Left ventricle myocardium inferior (tissue), 1 donor: ENCODE data around the gene TYK2. TPM values are rescaled to one million over a fixed set of nuclear protein-coding genes. Genes with fewer than 3 reads are reported as not detected.
A peak's percentile ranks its signal among the peaks of the same experiment; 100 is the strongest.

Source experiments
- DNase-seq: peaks from one replicate; pipeline ENCODE4 v3.0.0-alpha.2; 2020
- H3K27ac ChIP-seq: fragments of 200-600 bp; replicated peaks from 2 replicates; pipeline ENCODE4 v1.8.0; 2021
- H3K27me3 ChIP-seq: fragments of 200-600 bp; 2 replicates; pipeline ENCODE4 v1.8.0; 2021; ENCODE audit warnings: low read depth
- H3K36me3 ChIP-seq: fragments of 200-600 bp; 2 replicates; pipeline ENCODE4 v1.8.0; 2021
- H3K4me1 ChIP-seq: fragments of 200-600 bp; 2 replicates; pipeline ENCODE4 v1.8.0; 2021
- H3K4me3 ChIP-seq: fragments of 200-600 bp; 2 replicates; pipeline ENCODE4 v1.8.0; 2021; ENCODE audit warnings: mild to moderate bottlenecking, moderate library complexity
- H3K9me3 ChIP-seq: fragments of 200-600 bp; replicated peaks from 2 replicates; pipeline ENCODE4 v1.8.0; 2021
- intact Hi-C: fragments of 100-400 bp; cut with micrococcal nuclease; formaldehyde crosslinking; loops from one replicate; pipeline ENCODE4 v1.11.0; 2022
- total RNA-seq: library from RNA; stranded (reverse); fragmentation: NEBNext Ultra II Directional; extraction: Animal tissue kit (Norgen Biotek cat#: 25700); gene quantifications from one replicate; pipeline ENCODE4 v1.2.1, GENCODE V29; 2021
- TF ChIP-seq, protein P1 (sequence below): fragments of 200-600 bp; IDR thresholded peaks from 2 replicates; pipeline ENCODE4 v1.8.0; 2021; ENCODE audit warnings: antibody characterized with exemption, mild to moderate bottlenecking, borderline replicate concordance
- donor health status: DM: no; HTN: yes; CAD: no; lungs with severe emphysema.

Gene TYK2
- total RNA-seq, 1 donor from 2014 or later = 55.1 TPM

DNA sequence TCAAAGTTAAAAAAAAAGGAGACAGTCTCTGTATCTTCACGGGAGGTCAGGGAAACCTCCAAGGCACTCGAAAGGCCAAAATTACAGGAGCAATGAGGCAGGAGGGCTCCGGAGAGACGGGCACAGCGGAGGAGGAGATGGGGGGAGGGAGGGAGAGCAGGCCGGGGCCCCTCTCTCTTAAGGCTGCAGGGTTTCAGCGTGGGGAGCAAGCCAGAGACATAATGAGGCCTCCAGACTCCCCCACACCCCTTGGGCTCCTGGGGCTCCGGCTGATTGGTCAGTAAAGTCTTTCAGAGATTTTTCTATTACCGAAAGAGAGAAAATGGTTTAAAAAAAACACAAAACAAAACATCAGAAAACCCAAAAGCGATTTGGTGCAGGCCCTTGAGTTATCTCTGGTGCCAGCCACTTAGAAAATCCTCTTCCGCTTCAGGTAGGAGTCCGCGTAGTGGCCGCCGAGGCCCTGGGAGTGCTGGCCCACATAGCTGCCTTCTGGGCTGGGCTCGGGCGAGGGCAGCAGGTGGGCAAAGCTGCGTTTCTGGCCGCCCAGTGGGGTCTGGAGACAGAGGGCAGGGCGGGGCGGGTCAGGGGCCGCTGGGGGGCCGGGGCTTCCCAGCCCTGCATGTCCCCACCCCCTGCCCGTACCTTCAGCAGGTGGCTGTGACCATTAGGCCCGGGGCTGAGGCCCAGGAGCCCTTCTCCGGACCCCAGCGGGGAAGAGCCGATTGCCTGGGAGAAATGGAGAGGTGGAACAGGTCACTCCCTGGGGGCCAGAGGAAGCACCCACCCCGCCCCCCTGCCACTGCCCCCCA lies 63.1 kb downstream of the TYK2 start:
- DNase-seq = no peak
- TF ChIP-seq, protein P1, sequence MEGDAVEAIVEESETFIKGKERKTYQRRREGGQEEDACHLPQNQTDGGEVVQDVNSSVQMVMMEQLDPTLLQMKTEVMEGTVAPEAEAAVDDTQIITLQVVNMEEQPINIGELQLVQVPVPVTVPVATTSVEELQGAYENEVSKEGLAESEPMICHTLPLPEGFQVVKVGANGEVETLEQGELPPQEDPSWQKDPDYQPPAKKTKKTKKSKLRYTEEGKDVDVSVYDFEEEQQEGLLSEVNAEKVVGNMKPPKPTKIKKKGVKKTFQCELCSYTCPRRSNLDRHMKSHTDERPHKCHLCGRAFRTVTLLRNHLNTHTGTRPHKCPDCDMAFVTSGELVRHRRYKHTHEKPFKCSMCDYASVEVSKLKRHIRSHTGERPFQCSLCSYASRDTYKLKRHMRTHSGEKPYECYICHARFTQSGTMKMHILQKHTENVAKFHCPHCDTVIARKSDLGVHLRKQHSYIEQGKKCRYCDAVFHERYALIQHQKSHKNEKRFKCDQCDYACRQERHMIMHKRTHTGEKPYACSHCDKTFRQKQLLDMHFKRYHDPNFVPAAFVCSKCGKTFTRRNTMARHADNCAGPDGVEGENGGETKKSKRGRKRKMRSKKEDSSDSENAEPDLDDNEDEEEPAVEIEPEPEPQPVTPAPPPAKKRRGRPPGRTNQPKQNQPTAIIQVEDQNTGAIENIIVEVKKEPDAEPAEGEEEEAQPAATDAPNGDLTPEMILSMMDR = no peak
- H3K4me3 ChIP-seq = no peak overlapping the region
- no peaks in the 10 kb centered on the region for H3K9me3 ChIP-seq
- peaks cover 58% of the 10 kb centered on the region for H3K36me3 ChIP-seq
- no peak overlapping the region for H3K27ac ChIP-seq
- intact Hi-C loops = no loop called here
- peaks cover 19% of the 10 kb centered on the region for H3K4me1 ChIP-seq
- H3K27me3 ChIP-seq = no peaks in the 10 kb centered on the region

DNA sequence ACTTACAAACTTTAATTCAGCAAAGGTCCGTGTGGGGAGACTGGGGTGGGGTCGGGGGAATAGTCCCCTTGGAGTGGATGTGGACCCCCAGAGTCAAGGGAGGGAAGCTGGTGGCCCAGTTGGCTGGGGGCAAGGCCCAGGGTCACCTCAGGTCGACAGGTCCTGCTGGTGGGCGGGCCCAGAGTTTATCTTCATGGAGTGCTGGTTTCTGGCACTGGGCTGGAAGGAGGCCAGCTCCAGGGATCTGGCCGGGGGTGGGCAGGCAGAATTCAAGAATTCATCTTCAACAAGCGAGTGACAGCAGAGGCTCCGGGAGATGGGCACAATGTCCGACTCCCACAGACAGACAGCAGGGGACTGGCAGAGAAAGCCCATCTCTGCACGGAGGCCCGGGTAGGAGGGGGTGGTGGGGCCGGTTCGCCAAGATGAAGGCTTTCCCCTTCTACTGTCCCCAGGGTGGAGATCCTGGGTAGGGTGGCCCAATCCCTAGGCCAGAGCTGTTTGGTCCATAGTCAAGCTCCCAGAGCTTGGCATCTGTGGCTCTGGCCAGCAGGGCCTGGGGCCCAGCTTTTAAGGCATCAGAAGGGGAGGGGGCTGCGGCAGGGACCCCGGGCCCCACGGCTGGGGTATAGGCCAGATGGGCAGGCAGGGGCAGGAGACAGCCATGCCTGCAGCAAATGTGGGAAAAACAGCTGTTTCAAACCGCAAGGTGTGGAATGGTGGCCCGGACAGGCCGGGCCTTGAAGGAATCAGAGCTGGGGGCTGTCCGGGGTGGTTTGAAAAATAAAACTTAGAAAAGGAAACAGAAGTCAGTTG lies 63.9 kb downstream of the TYK2 start:
- DNase-seq = no peak
- intact Hi-C loops = no loop called here
- H3K27me3 ChIP-seq = no peaks in the 10 kb centered on the region
- H3K9me3 ChIP-seq = no peaks in the 10 kb centered on the region
- H3K36me3 ChIP-seq = peaks cover 50% of the 10 kb centered on the region
- peaks cover 19% of the 10 kb centered on the region for H3K4me1 ChIP-seq
- peak overlapping the region; percentile 99 for H3K4me3 ChIP-seq
- TF ChIP-seq, protein P1 = no peak
- peak overlapping the region; percentile 72 for H3K27ac ChIP-seq

DNA sequence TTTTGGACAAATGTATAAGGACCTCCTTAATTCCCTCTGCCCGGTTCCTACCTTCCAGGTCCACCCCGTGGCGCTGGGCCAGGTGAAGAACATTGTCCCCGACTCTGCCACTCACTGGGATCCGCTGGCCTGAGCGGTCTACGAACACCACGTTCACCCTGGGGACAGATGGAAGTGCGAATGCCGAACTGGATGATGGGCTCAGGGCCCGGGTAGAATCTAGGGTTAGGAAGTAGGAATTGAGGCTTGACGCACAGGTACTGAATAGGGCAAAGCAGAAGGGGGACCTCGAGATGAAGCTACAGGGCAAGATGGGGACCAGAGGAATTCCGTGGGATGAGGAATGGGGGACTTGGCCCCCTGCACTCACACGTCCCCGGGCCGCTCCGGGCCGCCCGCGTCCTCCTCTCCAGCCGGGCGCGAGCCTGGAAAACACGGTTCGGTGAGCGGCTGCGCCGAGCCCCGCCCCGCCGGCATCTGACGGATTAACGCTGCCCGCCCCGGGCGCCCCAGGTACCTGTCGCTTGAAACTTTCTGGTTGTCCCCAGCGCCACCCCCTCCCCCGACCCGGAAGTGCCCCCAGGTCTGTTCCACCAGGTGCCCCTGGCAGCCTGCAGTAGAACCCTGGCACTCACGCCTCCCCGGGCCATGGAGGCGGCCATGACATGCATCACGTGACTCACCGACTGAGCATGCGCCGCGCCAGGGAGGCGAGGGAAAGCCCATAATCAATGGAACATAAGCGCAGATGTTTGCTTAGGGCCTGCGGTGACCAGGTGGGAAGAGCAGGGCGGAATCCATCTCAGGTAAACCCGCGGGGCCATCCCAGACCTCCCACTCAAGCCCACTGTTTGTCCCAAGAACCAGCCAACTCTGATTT lies 64.8 kb downstream of the TYK2 start, which contains the start of gene FDX2:
Gene FDX2 (minus strand): TSS at position 681 of the 880 bp plus-strand sequence. CDS start 19 bp downstream, at position 662.
- Histone ChIP-seq H3K4me3 (peak within 1 kb of the TSS; percentile 99), H3K27ac (peak within 1 kb of the TSS; percentile 72), H3K27me3 (no peaks in the 10 kb centered on the region), H3K36me3 (peaks cover 41% of the 10 kb centered on the region), H3K4me1 (peaks cover 19% of the 10 kb centered on the region), H3K9me3 (no peaks in the 10 kb centered on the region)
- DNase-seq = peak; percentile 90
- TF ChIP-seq, protein P1 = no peak
- intact Hi-C loops = no loop called here

DNA sequence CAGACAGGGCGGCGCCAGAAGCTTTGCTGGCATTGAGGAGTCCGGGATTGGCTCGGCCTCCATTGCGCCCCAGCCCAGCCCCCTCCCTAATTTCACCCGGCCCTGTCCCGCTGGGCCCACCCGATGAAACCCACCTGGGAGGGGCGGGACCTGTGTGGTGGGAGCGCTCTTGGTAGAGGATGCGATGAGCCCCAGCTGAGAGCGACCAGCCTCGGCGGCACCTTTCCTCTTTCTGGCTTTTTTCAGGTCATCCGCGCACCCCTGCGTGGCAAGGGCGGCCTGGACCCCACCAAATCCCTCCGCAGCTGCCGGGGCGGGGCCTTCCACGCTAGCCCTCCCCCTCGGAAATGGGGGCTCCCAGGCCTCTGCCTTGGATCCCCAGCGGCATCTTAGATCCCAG lies 70.9 kb downstream of the TYK2 start, which contains the start of gene ZGLP1:
Gene ZGLP1 (minus strand): TSS at position 393 of the 400 bp plus-strand sequence.
- H3K27ac ChIP-seq = no peak within 1 kb of the TSS
- intact Hi-C loops = no loop called here
- H3K9me3 ChIP-seq = no peaks in the 10 kb centered on the region
- no peak within 1 kb of the TSS for H3K4me3 ChIP-seq
- H3K36me3 ChIP-seq = peaks cover 5% of the 10 kb centered on the region
- TF ChIP-seq, protein P1 = no peak
- no peak for DNase-seq
- no peaks in the 10 kb centered on the region for H3K27me3 ChIP-seq
- no peaks in the 10 kb centered on the region for H3K4me1 ChIP-seq

DNA sequence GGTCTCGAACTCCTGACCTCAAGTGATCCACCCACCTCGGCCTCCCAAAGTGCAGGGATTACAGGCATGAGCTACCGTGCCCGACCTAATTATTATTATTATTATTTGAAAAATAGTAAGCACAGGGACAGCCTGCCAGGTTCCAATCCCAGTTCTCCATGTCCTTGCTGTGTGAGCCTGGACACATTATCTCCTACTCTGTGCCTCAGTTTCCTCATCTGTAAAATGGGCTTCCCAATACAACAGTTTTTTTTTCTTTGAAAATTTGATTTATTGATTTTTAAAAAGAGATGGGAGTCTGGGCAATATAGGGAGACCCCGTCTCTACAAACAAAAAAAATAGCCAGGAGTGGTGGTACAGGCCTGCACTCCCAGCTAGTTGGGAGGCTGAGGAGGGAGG lies 74.0 kb downstream of the TYK2 start:
- no peak for DNase-seq
- no peaks in the 10 kb centered on the region for H3K4me1 ChIP-seq

More for the DNA sequence above, 74.0 kb downstream of the TYK2 start:
- Histone ChIP-seq H3K27ac (no peak overlapping the region), H3K9me3 (no peaks in the 10 kb centered on the region), H3K4me3 (no peak overlapping the region), H3K27me3 (peaks cover 18% of the 10 kb centered on the region), H3K36me3 (peaks cover 5% of the 10 kb centered on the region)
- intact Hi-C loops = no loop called here
- TF ChIP-seq, protein P1 = no peak
